ENCODE measurements around the gene PLA2G6.

The PLA2G6 gene

GRCh38 chr22:38065539-38065938 is 116.1 kb downstream of the PLA2G6 start:
- TF ChIP-seq SIN3A (IDR thresholded peaks at IDR 0.05; ENCODE audit: borderline replicate concordance, insufficient read depth, low read length) (no peak), FOXP2 (optimal IDR thresholded peaks at IDR 0.05; ENCODE audit: borderline replicate concordance, extremely low read depth, extremely low read length, insufficient read depth) (no peak), POLR2AphosphoS5 (IDR thresholded peaks at IDR 0.05; ENCODE audit: low read depth, low read length) (no peak), TAF1 (IDR thresholded peaks at IDR 0.05; ENCODE audit: borderline replicate concordance, insufficient read depth, low read length) (no peak)
- TF ChIP-seq, protein P1, sequence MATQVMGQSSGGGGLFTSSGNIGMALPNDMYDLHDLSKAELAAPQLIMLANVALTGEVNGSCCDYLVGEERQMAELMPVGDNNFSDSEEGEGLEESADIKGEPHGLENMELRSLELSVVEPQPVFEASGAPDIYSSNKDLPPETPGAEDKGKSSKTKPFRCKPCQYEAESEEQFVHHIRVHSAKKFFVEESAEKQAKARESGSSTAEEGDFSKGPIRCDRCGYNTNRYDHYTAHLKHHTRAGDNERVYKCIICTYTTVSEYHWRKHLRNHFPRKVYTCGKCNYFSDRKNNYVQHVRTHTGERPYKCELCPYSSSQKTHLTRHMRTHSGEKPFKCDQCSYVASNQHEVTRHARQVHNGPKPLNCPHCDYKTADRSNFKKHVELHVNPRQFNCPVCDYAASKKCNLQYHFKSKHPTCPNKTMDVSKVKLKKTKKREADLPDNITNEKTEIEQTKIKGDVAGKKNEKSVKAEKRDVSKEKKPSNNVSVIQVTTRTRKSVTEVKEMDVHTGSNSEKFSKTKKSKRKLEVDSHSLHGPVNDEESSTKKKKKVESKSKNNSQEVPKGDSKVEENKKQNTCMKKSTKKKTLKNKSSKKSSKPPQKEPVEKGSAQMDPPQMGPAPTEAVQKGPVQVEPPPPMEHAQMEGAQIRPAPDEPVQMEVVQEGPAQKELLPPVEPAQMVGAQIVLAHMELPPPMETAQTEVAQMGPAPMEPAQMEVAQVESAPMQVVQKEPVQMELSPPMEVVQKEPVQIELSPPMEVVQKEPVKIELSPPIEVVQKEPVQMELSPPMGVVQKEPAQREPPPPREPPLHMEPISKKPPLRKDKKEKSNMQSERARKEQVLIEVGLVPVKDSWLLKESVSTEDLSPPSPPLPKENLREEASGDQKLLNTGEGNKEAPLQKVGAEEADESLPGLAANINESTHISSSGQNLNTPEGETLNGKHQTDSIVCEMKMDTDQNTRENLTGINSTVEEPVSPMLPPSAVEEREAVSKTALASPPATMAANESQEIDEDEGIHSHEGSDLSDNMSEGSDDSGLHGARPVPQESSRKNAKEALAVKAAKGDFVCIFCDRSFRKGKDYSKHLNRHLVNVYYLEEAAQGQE (IDR thresholded peaks at IDR 0.05; ENCODE audit: insufficient read depth in 1 of 2, low read depth in 2 of 2, low read length in 2 of 2) = no peak

DNA sequence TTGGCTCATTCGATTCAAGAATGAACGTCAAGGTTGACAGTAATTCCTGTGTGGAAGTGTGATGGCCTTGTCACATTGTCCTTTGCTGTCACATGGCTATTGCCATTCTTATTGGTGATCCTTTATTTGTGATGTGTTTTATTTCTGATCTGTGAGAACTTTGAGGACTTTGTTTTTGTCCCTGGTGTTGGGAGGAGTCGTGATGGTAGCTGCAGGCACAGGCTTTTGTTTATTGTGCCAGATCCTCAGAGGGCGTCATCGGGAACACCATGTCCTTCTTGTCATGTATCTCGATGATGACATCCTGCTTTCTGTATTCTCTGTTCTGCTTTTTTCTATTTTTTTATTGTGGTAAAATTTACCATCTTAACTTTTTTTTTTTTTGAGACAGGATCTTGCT is 118.8 kb downstream of the PLA2G6 start:
- TF ChIP-seq SIN3A (IDR thresholded peaks at IDR 0.05; ENCODE audit: borderline replicate concordance, insufficient read depth, low read length) (no peak), FOXP2 (optimal IDR thresholded peaks at IDR 0.05; ENCODE audit: borderline replicate concordance, extremely low read depth, extremely low read length, insufficient read depth) (no peak), TAF1 (IDR thresholded peaks at IDR 0.05; ENCODE audit: borderline replicate concordance, insufficient read depth, low read length) (no peak), POLR2AphosphoS5 (IDR thresholded peaks at IDR 0.05; ENCODE audit: low read depth, low read length) (no peak)
- TF ChIP-seq, protein P1 (IDR thresholded peaks at IDR 0.05; ENCODE audit: insufficient read depth in 1 of 2, low read depth in 2 of 2, low read length in 2 of 2) = no peak
